GM12874 (cell line): Measurements from ENCODE around the gene AKT2.

Experiments used
- TF ChIP-seq, protein P1 (sequence below): IDR thresholded peaks from 2 replicates; pipeline ENCODE4 v1.5.1; 2011; ENCODE audit warnings: low read depth, mild to moderate bottlenecking, control low read depth, low read length, moderate library complexity; ENCODE audit not compliant: insufficient read depth

AKT2 gene

DNA sequence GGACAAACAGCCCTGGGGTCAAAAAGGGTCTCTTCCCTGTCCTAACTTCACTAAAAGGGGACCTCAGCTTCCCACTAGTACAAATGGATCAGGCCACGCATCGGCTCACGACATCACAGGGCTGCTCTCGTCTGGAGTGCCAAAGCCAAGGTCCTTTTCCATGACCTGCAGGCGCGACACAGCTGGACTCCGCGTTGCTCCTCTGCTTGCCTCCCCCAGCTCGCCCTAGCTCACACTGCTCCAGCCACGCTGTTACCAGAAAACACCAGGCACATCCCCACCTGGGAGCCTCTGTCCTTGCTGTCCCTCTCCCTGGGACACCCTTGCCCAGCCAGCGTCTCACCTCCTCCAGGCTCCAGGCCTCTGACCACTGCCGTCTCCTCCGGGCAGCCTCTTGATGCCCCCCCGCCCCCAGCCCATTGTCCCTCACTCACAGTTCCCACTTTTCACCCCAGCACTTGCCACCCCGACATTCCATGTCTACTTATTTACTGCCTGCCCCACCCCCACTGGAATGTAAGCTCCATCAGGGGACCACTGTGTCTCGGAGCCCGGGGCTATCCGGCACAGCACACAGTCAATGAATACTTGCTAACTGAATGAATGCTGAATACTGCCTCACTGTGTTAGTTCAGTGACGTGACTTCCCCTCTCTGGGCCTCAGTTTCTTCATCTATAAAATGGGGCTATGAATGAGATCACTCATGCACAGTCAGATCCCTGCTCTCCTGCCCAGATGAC lies 20.7 kb downstream of the AKT2 start:
- TF ChIP-seq, protein P1, sequence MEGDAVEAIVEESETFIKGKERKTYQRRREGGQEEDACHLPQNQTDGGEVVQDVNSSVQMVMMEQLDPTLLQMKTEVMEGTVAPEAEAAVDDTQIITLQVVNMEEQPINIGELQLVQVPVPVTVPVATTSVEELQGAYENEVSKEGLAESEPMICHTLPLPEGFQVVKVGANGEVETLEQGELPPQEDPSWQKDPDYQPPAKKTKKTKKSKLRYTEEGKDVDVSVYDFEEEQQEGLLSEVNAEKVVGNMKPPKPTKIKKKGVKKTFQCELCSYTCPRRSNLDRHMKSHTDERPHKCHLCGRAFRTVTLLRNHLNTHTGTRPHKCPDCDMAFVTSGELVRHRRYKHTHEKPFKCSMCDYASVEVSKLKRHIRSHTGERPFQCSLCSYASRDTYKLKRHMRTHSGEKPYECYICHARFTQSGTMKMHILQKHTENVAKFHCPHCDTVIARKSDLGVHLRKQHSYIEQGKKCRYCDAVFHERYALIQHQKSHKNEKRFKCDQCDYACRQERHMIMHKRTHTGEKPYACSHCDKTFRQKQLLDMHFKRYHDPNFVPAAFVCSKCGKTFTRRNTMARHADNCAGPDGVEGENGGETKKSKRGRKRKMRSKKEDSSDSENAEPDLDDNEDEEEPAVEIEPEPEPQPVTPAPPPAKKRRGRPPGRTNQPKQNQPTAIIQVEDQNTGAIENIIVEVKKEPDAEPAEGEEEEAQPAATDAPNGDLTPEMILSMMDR, result no peak

DNA sequence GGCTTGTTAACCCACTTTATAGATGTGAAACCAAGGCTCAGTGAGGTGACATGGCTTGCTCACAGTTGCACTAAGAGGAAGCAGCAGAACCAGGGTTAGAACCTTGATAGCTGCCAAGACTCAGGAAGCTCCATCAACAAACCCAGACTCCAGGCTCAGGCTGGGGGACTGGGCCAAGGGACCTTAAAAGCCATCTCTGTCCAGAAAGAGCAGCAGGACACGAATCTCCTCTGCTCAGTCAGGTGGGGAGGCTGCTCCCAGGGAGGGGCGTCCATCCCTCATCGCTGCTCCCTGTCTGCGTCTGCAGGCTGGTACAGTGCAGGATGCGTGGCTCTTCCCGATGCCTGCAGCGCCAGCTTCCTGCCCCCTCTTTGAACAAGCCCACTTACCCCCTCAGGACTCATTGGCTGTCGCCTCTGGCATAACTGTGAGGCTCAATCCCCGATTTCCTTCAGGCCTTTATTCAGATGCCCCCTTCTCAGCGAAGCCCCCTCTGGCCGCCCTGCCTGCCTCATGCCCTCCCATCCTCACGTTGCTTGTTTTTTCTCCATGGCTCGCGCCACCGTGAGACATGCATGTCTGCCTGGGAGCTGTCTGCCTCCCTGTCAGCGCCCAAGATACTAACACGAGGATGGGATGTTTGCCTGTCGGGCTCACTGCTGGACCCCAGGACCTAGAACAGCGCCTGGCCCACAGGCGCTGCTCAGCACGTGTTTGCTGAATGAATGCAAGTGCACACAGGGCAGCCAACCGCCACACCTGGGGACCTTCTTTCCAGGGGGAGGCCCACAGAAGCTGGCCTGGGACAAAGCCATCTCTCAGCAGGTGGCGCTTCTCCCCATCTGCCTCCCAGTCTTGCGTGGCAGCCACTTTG lies 21.5 kb downstream of the AKT2 start:
- TF ChIP-seq, protein P1, result no peak

DNA sequence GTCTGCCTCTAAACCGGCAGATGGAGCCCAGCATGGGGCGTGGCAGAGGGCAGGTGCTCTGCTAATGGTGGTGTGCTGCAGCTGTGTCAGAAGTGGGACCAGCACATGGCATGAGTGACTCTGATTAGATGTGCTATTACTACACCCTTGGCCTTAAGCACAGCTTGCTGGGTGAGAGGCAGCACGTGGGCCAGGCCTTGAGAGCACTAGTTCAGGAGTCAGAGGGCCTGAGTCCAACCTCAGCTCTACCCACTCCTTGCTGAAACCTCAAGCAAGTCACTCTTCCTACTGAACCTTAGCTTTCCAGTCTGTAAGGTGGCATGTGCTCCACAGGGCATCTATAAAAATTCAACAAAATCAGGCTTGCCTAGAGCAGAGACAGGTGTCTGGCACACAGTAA lies 22.7 kb downstream of the AKT2 start:
- TF ChIP-seq, protein P1, result no peak

DNA sequence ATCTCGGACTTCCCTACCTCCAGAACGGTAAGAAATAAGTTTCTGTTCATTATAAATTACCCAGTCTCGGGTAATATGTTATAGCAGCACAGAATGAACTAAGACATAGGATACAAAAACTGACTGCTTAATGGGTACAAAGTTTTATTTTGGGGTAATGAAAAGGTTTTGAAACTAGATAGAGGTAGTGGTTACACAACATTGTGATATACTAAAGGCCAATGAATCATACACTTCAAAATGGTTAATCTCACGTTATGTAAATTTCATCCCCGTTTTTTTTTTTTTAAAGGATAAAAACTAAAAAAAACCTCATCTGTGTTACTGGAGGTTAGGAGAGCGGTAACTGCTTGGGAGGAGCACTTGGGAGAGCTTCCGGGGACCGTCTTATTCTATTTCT lies 23.5 kb downstream of the AKT2 start:
- TF ChIP-seq, protein P1, result no peak

DNA sequence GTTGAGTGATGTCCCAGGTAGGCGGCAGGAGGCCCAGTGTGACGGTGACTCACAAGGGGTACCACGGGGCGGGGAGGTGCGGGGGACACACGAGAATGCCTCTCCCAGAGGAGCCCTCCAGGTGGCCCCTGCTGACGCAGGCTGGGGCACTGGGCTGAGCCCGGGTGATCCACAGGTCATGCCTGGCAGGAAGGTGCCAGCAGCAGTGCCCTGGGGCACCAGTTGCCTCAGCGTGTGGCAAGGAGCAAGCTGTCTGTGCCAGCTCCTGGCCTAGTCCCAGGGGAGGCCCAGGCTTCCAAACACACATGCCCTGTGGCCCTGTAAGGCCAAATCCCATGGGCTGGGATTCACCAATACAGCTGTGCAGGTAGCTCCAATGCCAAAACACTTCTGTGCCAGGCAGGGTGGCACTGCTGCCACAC lies 28.0 kb downstream of the AKT2 start:
- TF ChIP-seq, protein P1, result no peak

DNA sequence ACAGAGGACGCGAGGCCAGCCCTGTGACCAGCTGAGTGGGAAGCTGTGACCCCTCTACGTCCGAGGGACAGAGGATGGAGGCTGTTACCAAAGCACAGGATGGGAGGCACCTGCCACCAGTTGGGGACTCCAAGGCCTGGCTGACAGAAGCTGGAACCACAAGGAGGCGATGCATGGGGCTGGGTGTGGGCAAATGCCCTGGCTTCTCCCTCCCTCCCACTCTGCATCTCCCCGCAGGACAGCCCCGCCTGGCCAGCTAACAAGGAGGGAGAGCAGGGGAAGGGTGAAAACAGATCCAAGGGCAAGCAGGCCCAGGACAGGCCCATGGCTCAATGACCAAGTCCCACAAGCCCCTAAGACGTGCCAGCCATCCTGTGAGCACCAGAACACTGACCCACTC lies 28.6 kb downstream of the AKT2 start:
- TF ChIP-seq, protein P1, result no peak

DNA sequence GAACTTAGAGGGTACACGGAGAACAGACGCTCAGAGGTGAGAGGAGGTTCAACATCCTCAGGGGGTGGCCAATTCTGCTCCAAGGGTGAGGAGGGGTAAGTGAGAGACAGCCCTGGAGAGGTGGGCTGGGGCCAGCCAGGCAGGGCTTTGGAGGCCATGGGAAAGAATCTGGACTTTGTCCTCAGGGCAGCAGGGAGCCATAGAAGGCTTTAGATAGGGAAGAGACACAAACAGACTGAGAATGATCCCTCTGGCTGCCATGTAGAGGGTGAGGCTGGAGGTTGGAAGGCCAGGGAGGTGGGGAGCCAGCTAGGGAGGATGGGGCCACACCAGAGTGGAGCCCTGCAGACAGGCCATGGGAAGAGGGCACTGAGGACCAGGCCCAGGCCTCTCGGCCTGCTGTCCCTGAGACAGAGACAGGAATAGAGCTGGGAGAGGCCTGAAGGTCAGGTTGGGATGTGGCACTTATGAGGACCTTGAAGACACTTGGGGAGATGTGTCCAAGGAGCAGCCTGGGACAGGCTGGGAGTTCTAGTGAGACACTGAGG lies 29.5 kb downstream of the AKT2 start:
- TF ChIP-seq, protein P1, result no peak
